Astrocyte of the cerebellum (primary cell): ENCODE results near the gene DDX1.
"Not testable (repeated sequence)": the region's sequence is repeated elsewhere in the genome, so short reads cannot be mapped to it uniquely, and the experiment has no call there.

Source experiments
- DNase-seq: peaks from one replicate; pipeline ENCODE4 v3.0.0-alpha.2; 2011; ENCODE audit warnings: low read depth
- H3K4me3 ChIP-seq: 2 replicates; pipeline ENCODE4 v1.5.1; 2011; ENCODE audit warnings: mild to moderate bottlenecking, low read depth, low read length, moderate library complexity
- CTCF ChIP-seq: IDR thresholded peaks from 2 replicates; pipeline ENCODE4 v1.5.1; 2012; ENCODE audit warnings: low read length, low read depth, moderate library complexity, mild to moderate bottlenecking; ENCODE audit errors: missing control alignments
- in situ Hi-C: cut with HindIII; loops from 2 replicates; pipeline ENCODE4 v1.10.0; 2017; ENCODE audit warnings: low sequenced_read_pairs

DDX1 gene

GRCh38 chr2:15620857-15621471, 29.3 kb downstream of the DDX1 start:
- DNase-seq = no peak
- no peak overlapping the region for H3K4me3 ChIP-seq
- no peak for TF ChIP-seq CTCF
- in situ Hi-C loops = no loop called here

DNA sequence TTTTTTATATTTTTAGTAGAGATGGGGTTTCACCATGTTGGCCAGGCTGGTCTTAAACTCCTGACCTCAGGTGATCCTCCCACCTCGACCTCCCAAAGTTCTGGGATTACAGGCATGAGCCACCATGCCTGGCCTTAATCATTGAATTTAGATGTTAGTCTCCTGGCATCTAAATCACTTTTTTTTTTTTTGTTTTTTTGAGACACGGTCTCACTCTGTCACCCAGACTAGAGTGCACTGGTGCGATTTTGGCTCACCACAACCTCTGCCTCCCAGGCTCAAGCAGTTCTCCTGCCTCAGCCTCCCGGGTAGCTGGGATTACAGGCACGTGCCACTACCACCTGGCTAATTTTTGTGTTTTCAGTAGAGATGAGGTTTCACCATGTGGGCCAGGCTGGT, 29.8 kb downstream of the DDX1 start:
- DNase-seq, in situ Hi-C loops, H3K4me3 ChIP-seq: not testable (repeated sequence)

GRCh38 chr2:15622214-15622613, 30.5 kb downstream of the DDX1 start:
- no peak overlapping the region for H3K4me3 ChIP-seq
- TF ChIP-seq CTCF = no peak
- in situ Hi-C loops = no loop called here
- no peak for DNase-seq

DNA sequence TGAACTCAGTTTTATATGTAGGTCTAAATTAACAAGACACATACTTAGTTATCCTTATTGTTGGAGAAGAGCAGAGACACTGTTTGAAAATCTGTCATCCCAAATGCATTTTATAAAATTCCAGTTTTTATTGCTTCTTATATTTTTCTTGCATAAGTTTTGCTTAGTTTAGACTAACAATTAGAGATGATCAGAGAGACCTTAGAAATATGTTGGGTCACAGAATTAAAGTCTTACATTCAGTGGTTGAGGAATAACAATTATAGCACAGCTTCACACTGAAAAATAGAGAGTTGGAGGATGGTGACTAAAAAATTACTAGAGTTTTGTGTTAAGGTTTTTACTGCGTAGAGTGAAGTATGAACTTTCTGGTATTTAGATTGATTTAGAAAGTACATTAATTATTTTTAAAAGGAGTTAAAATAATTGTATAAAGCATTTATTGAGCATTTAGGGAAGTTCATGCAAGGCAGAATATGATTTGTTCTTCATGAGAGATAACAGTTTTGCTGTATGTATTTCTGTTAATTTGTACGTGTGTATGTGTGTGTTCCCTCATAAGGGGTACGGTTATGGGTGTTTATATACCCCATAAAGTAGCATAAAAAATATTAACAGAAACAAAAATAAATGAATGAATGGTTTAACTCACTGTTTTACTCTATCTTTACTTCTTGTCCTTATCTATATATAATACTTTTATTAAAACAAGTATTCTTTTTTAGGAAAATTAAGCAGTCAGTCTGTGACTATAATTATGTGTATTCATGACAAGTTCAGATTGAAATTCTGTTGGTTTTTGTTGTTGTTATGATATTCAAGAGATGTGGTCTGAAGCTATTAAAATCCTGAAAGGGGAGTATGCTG, 31.2 kb downstream of the DDX1 start:
- no peak for TF ChIP-seq CTCF
- no peak overlapping the region for H3K4me3 ChIP-seq
- in situ Hi-C loops = no loop called here
- no peak for DNase-seq

GRCh38 chr2:15623481-15623796, 31.8 kb downstream of the DDX1 start:
- H3K4me3 ChIP-seq = no peak overlapping the region
- in situ Hi-C loops = no loop called here
- no peak for TF ChIP-seq CTCF
- DNase-seq = no peak

GRCh38 chr2:15623898-15624541, 32.4 kb downstream of the DDX1 start:
- H3K4me3 ChIP-seq = no peak overlapping the region
- in situ Hi-C loops = no loop called here
- no peak for DNase-seq
- TF ChIP-seq CTCF = no peak

GRCh38 chr2:15624903-15625302, 33.2 kb downstream of the DDX1 start:
- in situ Hi-C loops = no loop called here
- DNase-seq = no peak
- H3K4me3 ChIP-seq = no peak overlapping the region
- no peak for TF ChIP-seq CTCF
